Upper lobe of left lung (tissue), 4 donors: Measurements from ENCODE around the gene RPL7L1.
"Not testable (repeated sequence)": the region's sequence is repeated elsewhere in the genome, so short reads cannot be mapped to it uniquely, and the experiment has no call there.

Source experiments
- EP300 ChIP-seq, 4 donors: sonication (generic); formaldehyde crosslinking; IDR thresholded peaks; one replicate each; pipeline ENCODE4 v1.5.1; 2017; ENCODE audit warnings: antibody characterized with exemption in 4 of 4, control low read depth in 2 of 4
- TF ChIP-seq, protein P1 (sequence below), 6 experiments: fragments of 450-650 bp in 4 of 6; fragments of 200-600 bp in 2 of 6; sonication (generic) in 2 of 6; IDR thresholded peaks; one replicate each; pipeline ENCODE4 v1.5.1; 2016 to 2019; ENCODE audit warnings: antibody characterized with exemption in 6 of 6

DNA sequence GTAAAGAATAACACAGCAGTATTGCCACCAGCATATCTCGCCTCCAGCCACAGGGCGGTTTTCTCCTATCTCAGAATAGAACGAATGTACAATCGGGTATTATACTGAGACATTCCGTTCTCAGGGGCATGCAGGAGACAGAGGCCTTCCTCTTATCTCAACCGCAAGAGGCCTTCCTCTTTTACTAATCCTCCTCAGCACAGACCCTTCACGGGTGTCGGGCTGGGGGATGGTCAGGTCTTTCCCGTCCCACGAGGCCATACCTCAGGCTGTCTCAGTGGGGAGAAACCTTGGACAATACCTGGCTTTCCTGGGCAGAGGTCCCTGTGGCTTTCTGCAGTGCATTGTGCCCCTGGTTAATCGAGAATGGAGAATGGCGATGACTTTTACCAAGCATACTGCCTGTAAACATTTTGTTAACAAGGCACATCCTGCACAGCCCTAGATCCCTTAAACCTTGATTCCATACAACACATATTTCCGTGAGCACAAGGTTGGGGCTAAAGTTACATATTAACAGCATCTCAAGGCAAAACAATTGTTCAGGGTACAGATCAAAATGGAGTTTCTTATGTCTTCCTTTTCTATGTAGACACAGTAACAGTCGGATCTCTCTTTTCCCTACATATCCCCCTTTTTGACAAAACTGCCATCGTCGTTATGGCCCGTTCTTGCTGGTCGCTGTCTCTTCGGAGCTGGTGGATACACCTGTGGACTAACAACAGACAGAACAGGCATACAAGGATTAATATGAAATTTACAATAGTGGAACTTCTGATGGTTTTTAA, 14.8 kb downstream of the RPL7L1 start:
- TF ChIP-seq EP300 (IDR thresholded peaks at IDR 0.05) = not testable (repeated sequence)
- TF ChIP-seq, protein P1, sequence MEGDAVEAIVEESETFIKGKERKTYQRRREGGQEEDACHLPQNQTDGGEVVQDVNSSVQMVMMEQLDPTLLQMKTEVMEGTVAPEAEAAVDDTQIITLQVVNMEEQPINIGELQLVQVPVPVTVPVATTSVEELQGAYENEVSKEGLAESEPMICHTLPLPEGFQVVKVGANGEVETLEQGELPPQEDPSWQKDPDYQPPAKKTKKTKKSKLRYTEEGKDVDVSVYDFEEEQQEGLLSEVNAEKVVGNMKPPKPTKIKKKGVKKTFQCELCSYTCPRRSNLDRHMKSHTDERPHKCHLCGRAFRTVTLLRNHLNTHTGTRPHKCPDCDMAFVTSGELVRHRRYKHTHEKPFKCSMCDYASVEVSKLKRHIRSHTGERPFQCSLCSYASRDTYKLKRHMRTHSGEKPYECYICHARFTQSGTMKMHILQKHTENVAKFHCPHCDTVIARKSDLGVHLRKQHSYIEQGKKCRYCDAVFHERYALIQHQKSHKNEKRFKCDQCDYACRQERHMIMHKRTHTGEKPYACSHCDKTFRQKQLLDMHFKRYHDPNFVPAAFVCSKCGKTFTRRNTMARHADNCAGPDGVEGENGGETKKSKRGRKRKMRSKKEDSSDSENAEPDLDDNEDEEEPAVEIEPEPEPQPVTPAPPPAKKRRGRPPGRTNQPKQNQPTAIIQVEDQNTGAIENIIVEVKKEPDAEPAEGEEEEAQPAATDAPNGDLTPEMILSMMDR (IDR thresholded peaks at IDR 0.05) = not testable (repeated sequence)
